Measurements from ENCODE around the gene CRYL1. TPM values are rescaled to one million over a fixed set of nuclear protein-coding genes. Genes with fewer than 3 reads are reported as not detected.

CRYL1 gene
- total RNA-seq, 1 donor from 2014 or later, result 13.4 TPM

DNA sequence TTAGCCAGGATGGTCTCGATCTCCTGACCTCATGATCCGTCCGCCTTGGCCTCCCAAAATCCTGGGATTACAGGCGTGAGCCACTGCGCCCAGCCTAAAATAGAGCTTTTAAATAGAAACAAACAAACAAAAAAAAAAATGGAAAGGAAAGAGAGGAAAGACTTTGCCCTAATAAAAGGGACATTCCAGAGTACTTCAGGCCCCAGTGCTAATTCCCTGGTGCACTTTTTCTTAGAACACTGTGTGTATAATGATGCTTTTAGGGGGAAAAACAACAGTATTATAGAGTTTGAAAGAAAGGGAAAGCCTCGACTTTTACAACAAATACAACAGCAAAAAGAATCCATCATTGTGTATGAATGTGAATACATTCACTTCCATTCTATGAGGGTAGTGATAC is 104.7 kb downstream of the CRYL1 start:
- no peak for DNase-seq

DNA sequence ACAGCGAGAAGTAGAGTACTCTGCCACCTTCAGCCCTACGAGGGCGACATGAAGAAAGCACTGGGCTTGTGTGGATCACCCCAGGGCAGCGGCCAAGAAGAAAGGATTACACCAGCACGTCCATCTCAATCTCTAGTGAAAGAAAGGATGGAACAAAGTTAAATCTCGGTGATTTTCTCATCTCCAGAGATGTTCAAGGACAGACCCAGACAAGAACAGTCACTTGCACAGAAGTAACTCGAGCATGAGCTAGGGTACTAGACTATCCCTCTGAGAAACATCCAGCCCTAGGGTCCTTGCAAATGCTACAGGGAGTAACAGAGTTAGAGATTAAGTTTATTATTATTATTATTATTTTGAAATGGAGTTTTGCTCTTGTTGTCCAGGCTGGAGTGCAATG is 106.7 kb downstream of the CRYL1 start:
- no peak for DNase-seq

DNA sequence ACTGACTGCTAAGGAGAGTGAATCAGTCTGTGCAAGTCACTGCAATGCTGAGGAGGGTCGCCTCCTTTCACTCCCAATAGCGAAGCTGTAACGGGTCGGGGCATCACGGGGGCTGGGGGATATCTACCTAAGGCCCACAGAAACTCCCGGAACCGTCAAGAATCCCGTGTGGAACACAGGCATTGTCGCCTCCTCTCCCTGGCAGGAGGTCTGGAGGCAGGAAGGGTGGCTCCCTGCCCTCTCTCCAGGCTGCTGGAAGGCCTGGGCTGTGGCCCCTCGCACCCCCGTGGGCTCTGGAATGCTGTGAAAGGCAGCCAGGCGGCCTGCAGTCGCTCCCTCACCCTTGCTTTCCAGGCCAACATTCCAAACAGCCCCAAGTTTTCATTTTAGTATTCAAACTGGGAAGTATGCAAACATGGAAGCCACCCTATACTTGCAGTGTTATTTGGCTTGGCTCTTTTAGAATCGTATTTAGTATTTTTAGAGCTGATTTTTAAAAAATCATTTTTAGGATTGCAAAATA is 109.4 kb downstream of the CRYL1 start:
- DNase-seq, result no peak

DNA sequence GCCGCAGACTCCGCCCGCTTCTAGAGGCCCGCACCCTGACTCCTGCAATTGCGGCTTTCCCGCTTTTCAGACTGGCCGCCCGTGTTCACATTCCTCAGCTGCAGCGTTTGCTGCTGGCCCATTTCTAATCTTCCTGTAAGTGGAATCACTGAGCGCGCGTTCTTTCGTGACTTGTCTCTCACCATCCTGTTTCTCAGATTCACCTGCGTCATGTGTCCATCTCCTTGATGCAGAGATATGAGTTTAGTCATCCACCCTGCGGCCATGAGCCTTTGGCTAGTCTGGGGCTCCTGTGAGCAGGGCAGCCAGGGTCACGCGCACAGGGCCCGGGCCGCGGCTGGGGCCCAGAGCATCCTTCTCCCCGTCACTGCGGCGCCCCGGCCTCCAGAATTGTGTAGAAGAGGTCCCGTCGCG is 110.0 kb downstream of the CRYL1 start:
- no peak for DNase-seq

DNA sequence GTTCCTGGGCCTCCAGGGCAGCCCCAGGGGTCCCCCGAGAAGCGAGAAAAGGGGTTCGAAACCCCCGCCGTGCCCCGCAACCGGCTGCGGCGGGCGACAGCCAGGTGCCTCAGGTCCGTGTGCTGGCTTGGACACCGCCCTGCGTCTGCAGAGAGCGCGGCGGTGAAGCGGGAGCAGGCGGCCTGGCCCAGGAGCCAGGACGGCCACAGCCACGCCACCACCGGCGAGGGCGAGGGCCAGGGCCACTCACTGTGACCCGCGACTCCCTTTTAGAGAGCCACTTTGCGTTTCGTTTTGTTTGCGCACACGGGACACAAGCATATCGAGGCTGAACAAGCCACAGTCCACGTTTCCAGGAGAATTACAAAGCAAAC is 110.4 kb downstream of the CRYL1 start:
- DNase-seq, result no peak

DNA sequence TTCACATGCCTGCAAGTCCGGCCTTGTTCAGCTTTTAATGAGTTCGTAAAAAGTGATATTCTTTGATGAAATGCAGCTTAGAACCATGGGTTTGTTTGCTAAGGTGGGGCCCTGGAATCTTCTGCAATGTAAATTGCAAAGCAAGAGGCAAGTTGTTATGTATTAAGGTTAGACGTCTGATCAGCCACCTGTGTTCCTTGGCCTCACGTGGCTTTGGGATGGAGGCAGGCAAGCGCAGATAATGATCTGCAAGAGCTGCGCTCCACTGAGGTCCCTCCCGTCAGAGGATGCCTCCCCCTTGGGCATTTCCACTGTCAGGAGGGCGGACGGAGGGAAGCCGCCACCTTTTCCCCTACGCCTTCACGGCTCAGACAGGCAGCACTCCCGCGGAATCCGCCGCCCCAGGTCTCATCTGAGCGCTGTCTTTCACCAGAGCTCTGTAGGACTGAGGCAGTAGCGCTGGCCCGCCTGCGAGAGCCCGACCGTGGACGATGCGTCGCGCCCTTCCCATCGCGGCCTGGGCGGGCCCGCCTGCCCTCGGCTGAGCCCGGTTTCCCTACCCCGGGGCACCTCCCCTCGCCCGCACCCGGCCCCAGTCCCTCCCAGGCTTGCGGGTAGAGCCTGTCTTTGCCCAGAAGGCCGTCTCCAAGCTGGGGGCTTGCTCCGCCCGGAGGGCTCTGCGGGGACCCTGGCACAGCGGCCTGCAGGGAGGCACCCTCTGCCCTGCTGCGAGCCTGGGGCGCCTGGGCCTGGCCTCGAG is 110.9 kb downstream of the CRYL1 start:
- DNase-seq, result no peak

DNA sequence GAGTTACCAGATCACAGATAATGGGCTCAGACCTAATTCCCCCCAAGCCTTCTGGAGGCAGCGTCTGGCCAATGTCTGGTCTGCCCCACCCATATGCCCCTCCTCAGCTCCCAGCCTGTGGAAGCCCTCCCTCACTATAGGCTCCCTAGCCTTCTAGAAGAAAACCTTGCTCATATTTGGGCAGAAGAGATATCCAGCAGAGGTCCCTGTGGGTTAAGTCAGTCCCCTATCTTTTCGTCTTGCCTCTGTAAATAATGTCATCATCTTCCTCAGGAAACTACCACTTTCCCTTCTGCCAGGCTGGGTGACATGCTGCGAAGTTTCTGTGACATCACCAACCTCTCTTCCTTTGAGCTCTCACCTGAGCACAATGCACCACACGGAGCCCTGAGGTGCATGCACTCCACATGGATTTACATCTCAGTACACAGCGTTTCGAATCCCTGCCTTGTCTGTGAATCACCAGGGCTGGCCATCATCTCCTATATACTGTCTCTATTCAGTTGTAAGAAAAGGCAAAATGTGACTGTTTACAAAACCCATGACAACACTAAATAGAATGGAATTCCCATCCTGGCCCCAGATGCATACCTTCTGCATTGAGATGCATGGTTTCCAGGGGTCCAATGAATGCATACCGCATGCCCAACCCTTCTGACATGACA is 112.8 kb downstream of the CRYL1 start:
- no peak for DNase-seq

DNA sequence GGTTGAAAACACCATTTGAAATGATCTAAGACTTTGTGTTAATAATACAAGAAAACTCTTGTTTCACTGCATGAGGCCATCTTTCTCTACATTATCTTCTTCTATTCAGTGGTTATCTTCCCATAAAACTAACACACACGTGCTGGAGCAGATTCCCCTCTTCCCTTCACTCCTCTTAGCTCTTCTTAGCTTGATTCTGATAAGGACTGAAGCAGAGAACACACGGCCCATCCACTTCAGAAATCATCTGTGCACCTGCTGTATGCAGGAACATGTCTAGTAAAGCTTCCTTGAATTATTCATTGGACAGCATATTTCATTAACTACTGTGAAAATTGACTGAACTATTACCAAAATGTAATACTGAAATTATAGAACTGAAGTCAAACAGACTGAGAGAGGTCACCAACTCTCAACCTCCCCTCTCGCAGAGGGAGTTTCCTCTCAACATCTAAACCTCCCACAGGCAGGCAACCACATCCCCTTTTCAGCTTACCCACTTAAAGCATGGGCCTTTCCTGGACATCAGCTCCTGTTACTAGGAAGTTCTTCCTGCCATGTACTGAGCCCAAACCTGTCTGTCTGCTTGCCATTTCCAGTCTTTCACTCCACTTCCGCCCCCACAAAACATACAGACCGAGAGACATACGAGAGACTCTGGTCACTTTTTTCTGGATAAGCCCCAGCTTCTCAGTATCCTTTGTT is 113.9 kb downstream of the CRYL1 start:
- no peak for DNase-seq

DNA sequence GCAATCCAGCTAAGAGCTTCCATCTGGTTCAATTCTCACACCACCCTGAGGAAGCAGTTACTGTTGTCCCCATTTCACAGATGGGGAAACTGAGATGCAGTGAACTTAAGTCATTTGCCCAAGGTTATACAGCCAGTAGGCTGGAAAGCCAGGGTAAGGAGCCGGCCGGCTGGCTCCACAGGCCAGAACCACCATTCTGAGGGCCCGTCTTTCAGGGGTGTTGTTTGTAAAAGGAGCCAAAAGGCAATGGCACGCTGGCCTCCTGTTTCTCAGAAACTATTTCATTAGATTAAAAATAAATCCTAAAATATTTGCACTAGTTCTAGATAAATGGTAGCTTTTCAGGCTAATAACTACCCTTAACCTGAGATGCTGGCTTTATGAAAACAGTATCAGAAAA is 114.9 kb downstream of the CRYL1 start:
- no peak for DNase-seq

DNA sequence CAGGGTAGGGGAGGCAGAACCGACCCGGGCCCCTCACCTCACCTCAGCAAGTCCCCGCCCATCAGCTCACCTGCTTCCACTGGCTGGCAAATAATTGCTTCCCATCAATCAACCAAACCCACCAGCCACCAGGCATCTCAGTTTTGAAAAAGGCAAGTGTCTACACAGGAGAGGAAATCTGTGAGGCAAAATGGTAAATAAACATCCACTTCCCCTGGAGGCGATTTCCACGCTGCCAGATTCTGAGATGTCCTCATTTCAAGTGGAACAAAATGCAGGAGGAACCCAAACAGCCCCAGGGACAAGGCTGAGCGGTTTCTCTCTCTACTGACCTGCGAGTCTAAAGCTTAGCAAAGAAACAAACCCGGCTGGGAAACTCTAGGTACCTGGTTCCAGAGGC is 117.5 kb downstream of the CRYL1 start:
- DNase-seq, result no peak

DNA sequence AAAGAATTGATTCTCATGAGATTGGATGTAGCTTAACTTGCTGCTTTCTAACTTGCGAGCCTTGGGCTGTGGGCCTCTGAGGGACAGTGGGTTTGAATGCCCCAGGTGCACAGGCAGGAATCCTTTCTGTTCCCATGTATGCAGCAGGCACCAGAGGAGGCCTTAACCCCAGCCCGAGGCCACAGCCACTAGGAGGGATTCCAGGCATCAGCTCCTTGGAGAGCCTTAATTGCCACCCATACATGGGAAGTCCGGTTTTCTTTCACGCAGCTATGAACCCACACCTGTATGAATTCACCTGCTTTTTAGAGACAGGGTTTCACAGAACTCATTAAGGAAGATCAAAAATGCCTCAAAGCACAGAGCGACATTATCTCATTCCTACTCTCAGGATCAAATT is 117.9 kb downstream of the CRYL1 start:
- no peak for DNase-seq

DNA sequence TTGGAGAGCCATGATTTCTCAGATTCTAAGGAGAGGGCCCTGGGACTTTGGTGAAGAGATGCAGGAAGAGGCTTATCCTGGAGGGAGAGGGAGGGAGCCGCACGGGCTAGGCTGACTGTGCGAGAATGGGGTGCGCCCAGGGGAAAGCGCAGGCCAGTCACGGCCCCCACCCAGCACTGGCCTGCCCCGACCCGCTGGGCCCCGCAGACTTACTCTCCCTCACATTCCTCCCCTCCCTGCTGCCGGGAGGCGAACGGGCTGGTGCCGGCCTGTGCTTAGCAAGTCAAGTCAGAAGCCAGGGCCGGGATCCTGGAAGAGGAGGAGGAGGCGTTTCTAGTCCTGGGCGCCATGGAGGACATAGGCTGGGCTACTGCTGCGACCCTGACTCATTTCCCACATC is 120.0 kb downstream of the CRYL1 start:
- no peak for DNase-seq

DNA sequence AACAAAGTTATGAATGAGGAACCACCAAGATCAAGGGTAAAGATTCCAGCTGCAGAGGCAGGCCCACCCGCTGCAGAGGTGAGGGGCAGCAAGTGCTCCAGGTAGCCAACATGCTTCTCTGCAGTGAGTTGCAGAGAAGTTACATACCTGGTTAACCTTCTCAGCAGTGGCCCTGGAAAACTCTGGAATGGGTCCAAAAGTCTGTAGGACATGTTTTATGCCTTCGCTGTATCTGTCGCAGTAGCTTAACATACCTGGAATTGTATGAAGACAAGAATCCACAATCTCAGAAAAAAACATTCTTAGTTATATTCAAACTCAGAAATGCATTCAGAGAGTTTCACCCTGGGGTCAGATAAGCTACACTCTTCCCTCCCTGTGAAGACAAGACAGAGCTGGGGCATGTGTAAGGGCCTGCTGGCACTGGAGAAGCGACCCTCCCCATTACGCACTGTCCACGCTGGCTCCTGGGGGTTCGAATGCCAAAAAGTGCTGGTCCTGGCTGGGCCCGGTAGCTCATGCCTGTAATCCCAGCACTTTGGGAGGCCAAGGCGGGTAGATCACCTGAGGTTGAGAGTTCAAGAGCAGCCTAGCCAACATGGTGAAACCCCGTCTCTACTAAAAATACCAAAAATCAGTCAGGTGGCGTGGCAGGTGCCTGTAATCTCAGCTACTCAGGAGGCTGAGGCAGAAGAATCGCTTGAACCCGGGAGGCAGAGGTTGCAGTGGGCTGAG is 121.0 kb downstream of the CRYL1 start:
- no peak for DNase-seq

DNA sequence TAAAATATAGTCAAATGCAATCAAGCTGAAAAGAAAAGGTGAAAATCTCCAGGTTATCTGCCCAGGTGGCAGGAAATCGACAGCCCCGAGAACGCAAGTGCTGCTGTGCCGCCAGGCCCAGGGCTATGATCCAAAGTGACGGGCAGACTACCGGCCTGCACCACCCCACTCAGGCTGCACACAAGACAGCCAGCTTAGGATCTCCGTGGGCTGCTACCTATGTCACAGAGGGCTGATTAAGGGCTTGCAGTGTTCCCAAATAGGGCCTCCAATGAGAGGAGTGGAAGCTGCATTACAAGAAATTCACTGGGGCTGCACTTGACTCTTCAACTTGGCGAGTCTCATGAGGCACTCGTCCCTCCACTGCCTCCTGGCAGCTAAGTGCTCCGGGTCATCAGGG is 121.8 kb downstream of the CRYL1 start:
- DNase-seq, result no peak

DNA sequence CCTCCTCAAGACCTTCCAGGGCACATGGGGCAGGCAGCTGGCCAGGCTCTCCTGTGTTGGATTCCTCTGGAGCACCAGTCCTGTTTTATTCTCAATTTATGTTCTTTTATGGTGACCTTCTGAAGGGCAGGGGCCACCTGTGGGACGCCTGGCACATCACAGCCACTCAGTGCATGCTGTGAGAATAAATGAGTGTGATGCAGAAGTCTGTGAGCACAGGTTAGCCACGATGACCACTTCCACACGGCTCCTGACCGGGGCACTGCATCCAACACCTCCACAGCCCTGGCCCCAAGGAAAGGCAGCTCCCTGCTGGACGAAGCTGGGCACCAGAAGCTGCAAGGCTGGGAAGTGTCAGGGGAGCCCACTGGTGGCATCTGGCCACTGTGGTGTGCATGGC is 122.8 kb downstream of the CRYL1 start:
- DNase-seq, result no peak

DNA sequence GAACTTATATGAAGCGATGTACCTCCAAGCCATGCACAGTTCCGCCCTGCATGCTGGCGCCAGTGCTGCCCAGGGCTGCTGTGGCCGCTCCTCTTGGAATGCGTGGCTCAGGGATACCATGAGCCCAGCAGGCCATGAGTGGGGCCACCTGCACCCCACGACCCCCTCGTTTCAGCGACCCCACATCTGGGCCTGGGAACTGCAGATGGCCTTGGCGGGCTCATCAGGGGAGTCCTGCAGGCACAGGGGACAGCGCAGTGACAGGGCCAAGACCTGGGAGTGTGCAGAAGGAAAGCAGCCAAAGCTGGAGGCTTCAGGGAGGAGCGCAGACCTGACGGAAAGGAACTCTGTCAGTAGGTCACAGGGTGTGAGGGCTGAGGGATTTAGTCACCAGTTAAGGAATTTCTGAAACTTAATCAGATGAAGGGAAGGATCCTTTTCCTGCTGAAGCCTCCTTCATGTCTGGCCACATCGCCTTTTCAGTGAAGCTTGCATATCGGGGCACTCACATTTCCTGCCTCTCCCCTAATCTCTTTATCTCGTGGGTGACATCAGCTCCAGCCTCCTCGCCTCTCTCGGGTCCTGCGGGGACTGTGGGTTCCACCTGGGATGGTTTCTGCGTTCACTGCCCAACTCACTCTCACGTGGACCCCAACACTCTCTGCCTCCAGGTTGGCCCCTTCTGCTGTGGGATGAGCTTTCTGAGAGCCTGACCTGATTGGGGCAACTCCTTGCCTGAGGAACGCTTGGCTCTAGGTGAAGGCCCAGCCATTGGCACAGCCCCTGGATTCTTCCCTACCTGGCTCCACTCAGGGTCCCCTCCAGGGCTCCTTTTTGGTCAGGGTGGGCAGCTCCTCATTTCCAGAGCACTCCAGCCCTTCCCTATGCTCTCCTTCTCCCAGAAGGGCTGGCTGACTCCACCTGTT is 123.5 kb downstream of the CRYL1 start:
- DNase-seq, result no peak

DNA sequence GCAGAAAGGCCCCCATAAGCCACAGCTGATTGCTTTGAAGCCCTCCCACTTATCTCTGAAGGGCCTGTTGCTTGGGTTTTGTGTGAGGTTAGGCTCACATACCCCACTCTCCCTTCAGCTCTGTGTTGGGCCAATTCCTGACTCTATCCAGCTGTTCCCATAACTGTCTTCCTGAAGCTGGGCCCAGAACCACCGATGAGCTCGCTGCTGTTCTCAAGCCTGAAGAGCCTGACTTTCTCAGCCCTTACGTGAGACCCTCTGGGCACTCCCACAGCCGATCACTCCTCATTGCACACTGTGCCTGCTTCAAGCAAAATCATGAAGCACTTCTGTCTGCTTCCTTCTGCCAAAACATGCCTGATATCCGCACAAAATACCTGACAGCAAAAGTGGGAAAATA is 124.1 kb downstream of the CRYL1 start:
- no peak for DNase-seq

DNA sequence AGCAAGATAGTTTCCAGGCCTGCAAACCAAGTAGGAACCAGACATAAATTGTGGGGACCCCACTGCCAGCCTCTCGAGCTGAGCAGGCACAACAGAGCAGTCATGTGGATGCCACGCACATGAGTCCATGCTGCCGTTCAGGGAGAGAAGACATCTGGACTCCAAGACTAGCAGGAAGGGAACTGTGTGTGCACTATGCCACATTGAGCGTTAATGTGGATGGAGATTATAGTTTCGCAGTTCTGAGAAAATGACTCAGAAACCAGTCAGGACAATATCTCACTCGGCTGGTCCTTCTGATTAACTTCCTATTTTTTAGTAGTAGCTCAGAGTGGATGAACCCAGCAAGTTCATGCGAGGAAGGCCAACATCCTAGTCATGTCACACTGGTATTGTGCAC is 124.9 kb downstream of the CRYL1 start:
- DNase-seq, result no peak

DNA sequence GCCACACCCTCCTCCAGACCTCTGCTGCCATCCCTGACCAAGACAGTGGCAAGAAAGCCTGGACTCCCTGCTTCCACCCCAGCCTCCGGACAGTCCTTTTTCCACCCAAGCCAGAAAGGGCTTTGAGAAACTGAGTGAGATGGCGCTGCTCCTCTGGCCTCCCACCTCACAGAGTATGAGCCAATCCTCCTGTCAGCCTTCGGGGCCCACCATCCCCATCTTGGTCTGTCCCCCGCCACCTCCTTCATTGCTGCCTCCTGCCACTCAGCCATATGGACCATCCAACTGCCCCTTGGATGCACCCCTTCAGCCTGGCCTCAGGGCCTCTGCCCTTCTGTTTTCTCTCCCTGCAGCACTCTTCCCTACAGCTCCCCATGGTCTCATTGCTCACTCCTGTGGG is 125.7 kb downstream of the CRYL1 start:
- DNase-seq, result no peak

DNA sequence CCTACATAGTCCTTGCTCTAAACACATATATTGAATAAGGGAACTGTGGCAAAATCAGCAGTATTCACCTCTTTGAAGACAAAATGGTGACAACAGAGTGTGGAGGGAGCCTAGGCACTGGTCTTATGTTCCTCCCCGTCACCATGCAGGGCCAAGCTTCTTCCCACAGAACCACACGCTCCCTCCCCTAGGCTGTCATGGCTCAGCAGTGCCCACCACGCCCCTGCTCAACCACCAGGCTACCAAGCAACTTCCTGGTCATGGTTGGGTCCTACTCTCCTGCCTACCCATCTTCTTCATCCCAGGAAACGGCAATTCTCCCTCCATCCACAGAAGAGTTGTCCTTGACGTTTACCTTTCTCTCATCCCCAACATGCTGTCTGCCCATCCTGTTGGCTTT is 126.1 kb downstream of the CRYL1 start:
- DNase-seq, result no peak

DNA sequence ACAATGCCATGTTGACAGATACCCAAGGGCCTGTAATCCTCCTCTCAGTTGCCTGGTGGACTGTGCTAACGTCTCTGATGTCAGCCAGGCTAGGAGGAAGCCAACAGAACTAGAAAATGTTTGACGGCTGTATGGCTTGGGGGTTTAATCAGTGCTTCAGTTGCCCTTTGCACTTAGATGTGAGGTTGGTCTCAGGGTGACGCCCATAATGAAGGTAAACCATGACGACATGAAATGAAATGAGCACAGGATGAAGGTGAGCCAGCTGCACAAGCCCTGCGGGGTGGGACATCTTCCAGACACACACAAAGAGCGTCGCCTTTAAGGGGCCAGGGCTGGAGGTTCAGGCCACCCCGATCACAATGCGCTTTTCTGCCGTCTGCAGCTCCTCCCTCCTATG is 127.2 kb downstream of the CRYL1 start:
- no peak for DNase-seq

DNA sequence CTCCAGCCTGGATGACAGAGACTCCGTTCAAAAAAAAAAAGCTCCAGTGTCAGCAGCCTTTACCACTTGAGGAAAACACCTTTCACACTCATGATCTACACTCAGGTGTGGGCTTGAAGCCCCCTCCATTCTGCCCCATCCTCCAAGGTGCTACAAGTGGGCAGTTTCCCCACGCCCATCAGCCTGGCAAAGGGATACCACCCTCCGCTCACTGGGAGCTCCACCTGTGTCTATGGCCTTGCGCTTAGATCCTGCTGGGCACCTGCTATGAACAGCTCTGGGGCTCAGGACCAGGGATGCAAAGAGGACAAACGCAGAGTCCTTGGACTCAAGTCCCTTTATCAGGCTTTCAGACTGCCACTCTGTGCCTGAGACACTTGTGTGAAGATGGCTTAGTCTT is 127.8 kb downstream of the CRYL1 start:
- no peak for DNase-seq

Data from occipital lobe (tissue), 2 donors.